GM12872 (cell line): ENCODE results near the gene RAD51B.
A peak's percentile ranks its signal among the peaks of the same experiment; 100 is the strongest.

ENCODE experiments used
- CTCF ChIP-seq: IDR thresholded peaks from 3 replicates; pipeline ENCODE4 v1.5.1; 2011; ENCODE audit warnings: low read depth, mild to moderate bottlenecking, low read length, moderate library complexity; ENCODE audit not compliant: insufficient read depth

RAD51B gene

GRCh38 chr14:68075382-68076029, 255.9 kb downstream of the RAD51B start:
- no peak for TF ChIP-seq CTCF

DNA sequence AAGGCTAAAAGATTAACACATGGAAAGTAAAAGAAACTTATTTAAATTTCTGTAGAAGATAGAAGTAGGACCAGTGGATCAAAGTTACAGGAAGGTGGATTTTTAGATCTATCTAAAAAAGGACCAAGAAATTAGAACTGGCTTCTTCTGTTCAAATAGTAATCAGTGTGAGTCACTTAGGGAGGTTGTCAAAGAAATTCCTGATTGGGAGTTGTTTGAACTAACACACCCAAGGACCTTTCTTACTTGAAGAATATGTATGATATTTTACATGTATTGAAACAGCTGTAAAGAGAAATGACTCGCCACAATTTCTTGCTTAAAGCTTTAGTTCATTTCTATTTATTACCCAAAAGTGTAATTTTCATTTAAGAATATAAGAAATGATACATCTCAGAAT, 256.9 kb downstream of the RAD51B start:
- no peak for TF ChIP-seq CTCF

GRCh38 chr14:68079941-68080697, 260.5 kb downstream of the RAD51B start:
- no peak for TF ChIP-seq CTCF

GRCh38 chr14:68081489-68081888, 261.9 kb downstream of the RAD51B start:
- TF ChIP-seq CTCF: no peak

DNA sequence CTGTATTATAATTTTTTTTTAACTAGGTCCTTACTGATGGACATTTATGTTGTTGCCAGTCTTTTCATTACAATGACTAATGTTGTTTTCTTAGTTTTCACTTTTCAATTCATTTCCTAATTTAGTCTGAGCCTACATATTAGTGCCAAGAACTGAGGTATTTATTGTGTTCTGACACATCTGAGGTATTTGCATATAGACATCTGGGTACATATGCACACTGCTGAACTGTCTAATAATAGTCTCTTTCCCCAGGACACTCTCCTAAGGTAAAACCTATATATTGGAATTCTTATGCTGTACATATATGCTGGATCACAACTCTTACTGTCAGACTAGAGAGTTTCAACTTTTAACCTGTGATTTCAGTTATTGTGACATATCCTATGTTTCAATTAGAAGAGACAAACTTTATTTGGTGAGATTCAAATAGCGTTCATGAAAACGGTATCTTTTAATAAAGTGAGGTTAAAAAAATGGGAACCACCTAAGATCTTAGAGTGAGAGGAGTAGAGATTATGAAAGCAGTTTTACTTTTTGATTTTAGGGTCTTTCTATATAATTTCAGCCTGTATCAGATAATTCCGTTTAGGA, 263.2 kb downstream of the RAD51B start:
- no peak for TF ChIP-seq CTCF

DNA sequence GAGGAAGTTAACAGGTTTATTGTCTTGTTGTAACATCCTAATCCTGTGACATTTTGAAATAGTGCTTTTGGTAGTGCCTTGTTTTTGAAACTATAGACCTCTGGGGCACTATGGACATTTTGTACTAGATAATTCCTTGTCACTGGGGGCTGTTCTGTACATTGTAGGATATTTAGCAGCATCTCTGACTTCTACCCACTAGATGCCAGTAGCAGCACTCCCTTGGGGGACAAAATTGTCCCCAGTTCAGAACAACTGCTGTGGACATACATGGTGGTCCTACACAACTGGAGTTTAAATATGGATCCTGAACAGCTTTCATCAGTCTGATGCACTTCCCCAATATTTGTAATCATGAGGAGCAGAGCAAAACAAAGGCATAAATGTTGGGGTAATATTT, 264.7 kb downstream of the RAD51B start:
- TF ChIP-seq CTCF: 0 out of 3 replicates have a peak, but pooled peaks have one; percentile 33

DNA sequence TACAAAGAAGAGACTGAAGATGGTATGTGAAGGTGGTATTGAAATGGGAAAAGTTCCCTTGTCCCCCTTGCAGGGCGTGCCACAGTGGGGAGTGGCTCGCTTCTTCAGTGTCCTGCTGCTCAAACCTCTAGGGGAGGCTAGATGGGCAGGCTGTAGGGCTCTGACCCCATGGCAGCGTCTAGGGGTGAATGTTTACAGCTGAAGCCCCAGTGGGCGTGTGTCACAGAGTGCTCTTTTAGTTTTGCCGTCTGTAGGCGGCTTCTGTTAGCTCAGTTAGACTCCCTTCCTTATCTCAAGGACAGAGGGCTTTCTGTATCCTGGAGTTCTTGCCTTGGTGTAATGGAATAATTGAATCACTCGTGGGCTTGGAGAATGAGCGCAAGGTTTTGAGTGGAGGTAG, 266.2 kb downstream of the RAD51B start:
- no peak for TF ChIP-seq CTCF
